T-cell (primary cell): ENCODE measurements around the gene SLC39A11. TPM values are rescaled to one million over a fixed set of nuclear protein-coding genes. Genes with fewer than 3 reads are reported as not detected.

Experiments
- ATAC-seq, 4 experiments: fragments of 200-7000 bp in 3 of 4; fragments of 150-1000 bp in 1 of 4; cut with Tn5 transposase; replicated peaks in 1 of 4; 1 replicate in 3 of 4; 2 replicates in 1 of 4; pipeline ENCODE4 v1.10.0; 2021; ENCODE audit warnings: moderate library complexity in 3 of 4, mild to moderate bottlenecking in 2 of 4, moderate number of reproducible peaks in 1 of 4
- CTCF ChIA-PET, 2 donors: fragments of 300-600 bp; sonication (Branson Sonifier 250); formaldehyde crosslinking; loops; one replicate each; lab custom pipeline; 2022; ENCODE audit warnings: antibody characterized with exemption in 2 of 2; lab: Charles Lee
- POLR2A ChIA-PET, 2 donors: fragments of 300-600 bp; sonication (Branson Sonifier 250); formaldehyde crosslinking; loops; one replicate each; lab custom pipeline; 2022; ENCODE audit warnings: antibody characterized with exemption in 2 of 2; lab: Charles Lee
- DNase-seq, 35 experiments: peaks; one replicate each; pipeline versions ENCODE4 v3.0.0 to v3.0.0-alpha.2; 2013 to 2023
- H3K27ac ChIP-seq: one replicate; pipeline ENCODE4 v1.5.1; 2013; ENCODE audit warnings: low read length
- H3K27me3 ChIP-seq, 2 experiments: replicated peaks in 1 of 2; 1 replicate in 1 of 2; 2 replicates in 1 of 2; pipeline versions ENCODE4 v1.6.1 to v1.7.0; 2013; ENCODE audit warnings: low read length in 1 of 2, mixed read lengths in 1 of 2; ENCODE audit not compliant: control insufficient read depth in 2 of 2, insufficient read depth in 2 of 2; ENCODE audit errors: extremely low read depth in 1 of 2
- H3K36me3 ChIP-seq, 2 donors: 1 replicate in 1 of 2; 2 replicates in 1 of 2; pipeline versions ENCODE4 v1.6.1 to v1.7.0; 2013; ENCODE audit warnings: low read length in 1 of 2; ENCODE audit not compliant: control insufficient read depth in 2 of 2, insufficient read depth in 1 of 2; ENCODE audit errors: extremely low read depth in 1 of 2
- H3K4me1 ChIP-seq, 2 experiments: 1 replicate in 1 of 2; 2 replicates in 1 of 2; pipeline versions ENCODE4 v1.6.1 to v1.7.0; 2013; ENCODE audit warnings: low read length in 2 of 2, mixed read lengths in 1 of 2; ENCODE audit not compliant: insufficient read depth in 2 of 2, control insufficient read depth in 1 of 2; ENCODE audit errors: extremely low read depth in 1 of 2
- H3K4me3 ChIP-seq, 2 donors: 1 replicate in 1 of 2; 2 replicates in 1 of 2; pipeline versions ENCODE4 v1.5.1 to v1.7.0; 2013; ENCODE audit warnings: mild to moderate bottlenecking in 2 of 2, low read length in 1 of 2, moderate library complexity in 1 of 2; ENCODE audit not compliant: control insufficient read depth in 1 of 2; ENCODE audit errors: extremely low read depth in 1 of 2
- H3K9me3 ChIP-seq: 2 replicates; pipeline ENCODE4 v1.7.0; 2013
- H3K27ac Mint-ChIP-seq, 2 donors: one replicate each; pipeline ENCODE4 v1.8.0; 2020 to 2021; ENCODE audit warnings: mild to moderate bottlenecking in 2 of 2, mixed read lengths in 2 of 2
- H3K27me3 Mint-ChIP-seq, 2 donors: one replicate each; pipeline ENCODE4 v1.8.0; 2021 to 2022; ENCODE audit warnings: mixed read lengths in 2 of 2
- H3K36me3 Mint-ChIP-seq: one replicate; pipeline ENCODE4 v1.8.0; 2021; ENCODE audit warnings: mixed read lengths
- H3K4me1 Mint-ChIP-seq, 3 donors: one replicate each; pipeline ENCODE4 v1.8.0; 2020 to 2022; ENCODE audit warnings: mixed read lengths in 3 of 3, mild to moderate bottlenecking in 1 of 3
- H3K4me3 Mint-ChIP-seq, 3 donors: one replicate each; pipeline ENCODE4 v1.8.0; 2020 to 2022; ENCODE audit warnings: mild to moderate bottlenecking in 3 of 3, mixed read lengths in 3 of 3, moderate library complexity in 3 of 3
- H3K9me3 Mint-ChIP-seq, 3 donors: one replicate each; pipeline ENCODE4 v1.8.0; 2020 to 2022; ENCODE audit warnings: mixed read lengths in 3 of 3
- WGBS: methylation state at CpG from one replicate; pipeline ENCODE4 v1.1.5; 2013; ENCODE audit warnings: missing lambda C conversion rate; ENCODE audit not compliant: insufficient coverage; 5-methylcytosine and 5-hydroxymethylcytosine counted together
- total RNA-seq, 35 experiments: library from RNA in 6 of 35; stranded (reverse) in 6 of 35; fragments of 120-200 nt in 1 of 35; gene quantifications; one replicate each; pipeline versions ENCODE4 v1.2.1 to v1.2.4 and lab custom pipeline; 2013 to 2026

The SLC39A11 gene
- total RNA-seq, 5 donors from 2014 or later (not counting 1 experiment from before 2014, with no cell fraction given) = 18.6 to 27.1 (median 23.4) TPM

DNA sequence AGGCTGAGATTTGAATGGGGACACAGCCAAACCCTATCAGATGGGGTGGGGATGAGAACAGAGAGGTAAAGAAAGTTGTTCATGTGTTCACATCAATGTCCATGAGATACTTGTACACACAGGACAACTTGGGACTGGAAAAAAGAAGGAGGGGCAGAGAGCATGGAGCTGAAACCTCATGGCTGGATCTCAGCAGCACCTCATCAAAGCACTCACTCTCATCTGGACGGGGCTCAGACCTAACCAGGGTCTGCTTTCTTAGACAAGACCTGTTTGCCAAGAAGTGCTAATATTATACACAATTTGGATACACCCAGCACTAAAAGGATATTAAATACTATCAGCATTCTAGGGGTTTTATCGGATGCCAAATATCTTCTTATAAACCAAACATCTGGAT is 399.8 kb downstream of the SLC39A11 start:
- ChIA-PET POLR2A (no interaction called here), CTCF (interaction anchor here in 1 of 2 donors (0.6 kb wide), 1 partner anchor 300 kb away, joined by 4 read pairs; no protein-coding TSS in a partner anchor)
- Mint-ChIP-seq H3K27me3 (no peaks in the 10 kb centered on the region), H3K27ac (no peak overlapping the region), H3K4me3 (no peak overlapping the region), H3K4me1 (no peaks in the 10 kb centered on the region), H3K36me3 (peaks cover 10% of the 10 kb centered on the region), H3K9me3 (no peaks in the 10 kb centered on the region)
- H3K27ac ChIP-seq = no peak overlapping the region
- H3K9me3 ChIP-seq = no peaks in the 10 kb centered on the region
- no peaks in the 10 kb centered on the region for H3K36me3 ChIP-seq
- ATAC-seq = no peak
- no peak overlapping the region for H3K4me3 ChIP-seq
- H3K27me3 ChIP-seq = no peaks in the 10 kb centered on the region
- no peak for DNase-seq
- H3K4me1 ChIP-seq = no peaks in the 10 kb centered on the region
- WGBS = 80% methylated on average over 1 of the region's 2 CpGs

DNA sequence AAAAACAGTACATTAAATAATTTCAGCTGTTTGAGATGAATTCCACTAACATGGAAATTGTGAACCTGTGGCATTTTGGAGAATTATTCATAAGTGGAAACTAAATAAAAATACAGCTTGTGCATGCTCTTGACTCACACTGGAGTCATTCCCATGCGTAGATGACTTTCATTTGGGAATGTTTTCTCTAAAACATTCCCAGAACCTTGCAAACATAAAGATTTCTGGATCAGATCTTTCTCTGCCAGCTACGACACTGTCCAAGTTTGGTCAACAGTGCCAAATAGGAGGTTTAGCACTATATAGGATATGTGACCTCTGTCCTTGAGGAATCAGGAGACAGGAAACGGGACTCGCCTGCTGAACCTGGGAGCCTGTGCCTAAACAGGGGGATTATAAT is 400.9 kb downstream of the SLC39A11 start:
- H3K36me3 Mint-ChIP-seq = peaks cover 10% of the 10 kb centered on the region
- no peaks in the 10 kb centered on the region for H3K9me3 ChIP-seq
- POLR2A ChIA-PET = no interaction called here
- no peaks in the 10 kb centered on the region for H3K4me1 Mint-ChIP-seq
- ATAC-seq (no peak), DNase-seq (no peak)
- WGBS = no CpG with 5 or more reads among the region's 4 CpGs
- CTCF ChIA-PET = no interaction called here
- H3K4me3 ChIP-seq = no peak overlapping the region
- no peaks in the 10 kb centered on the region for H3K4me1 ChIP-seq
- H3K27me3 ChIP-seq = no peaks in the 10 kb centered on the region
- H3K27ac Mint-ChIP-seq = no peak overlapping the region
- H3K36me3 ChIP-seq = no peaks in the 10 kb centered on the region
- H3K4me3 Mint-ChIP-seq = no peak overlapping the region
- no peaks in the 10 kb centered on the region for H3K27me3 Mint-ChIP-seq
- no peak overlapping the region for H3K27ac ChIP-seq
- no peaks in the 10 kb centered on the region for H3K9me3 Mint-ChIP-seq

GRCh38 chr17:72691017-72691416 is 401.5 kb downstream of the SLC39A11 start:
- CTCF ChIA-PET = no interaction called here
- no peaks in the 10 kb centered on the region for H3K9me3 ChIP-seq
- H3K4me3 Mint-ChIP-seq = no peak overlapping the region

GRCh38 chr17:72687886-72688285 is 404.6 kb downstream of the SLC39A11 start:
- no peak overlapping the region for H3K27ac ChIP-seq
- H3K4me1 ChIP-seq = no peaks in the 10 kb centered on the region
- Mint-ChIP-seq H3K4me3 (no peak overlapping the region), H3K27me3 (no peaks in the 10 kb centered on the region), H3K9me3 (no peaks in the 10 kb centered on the region), H3K36me3 (peaks cover 10% of the 10 kb centered on the region), H3K4me1 (no peaks in the 10 kb centered on the region), H3K27ac (no peak overlapping the region)
- no peaks in the 10 kb centered on the region for H3K9me3 ChIP-seq
- ChIA-PET CTCF (no interaction called here), POLR2A (no interaction called here)
- no peaks in the 10 kb centered on the region for H3K36me3 ChIP-seq
- no peak for ATAC-seq
- no peak overlapping the region for H3K4me3 ChIP-seq
- WGBS = 50% methylated on average over 7 of the region's 7 CpGs
- no peak for DNase-seq
- H3K27me3 ChIP-seq = no peaks in the 10 kb centered on the region

More at GRCh38 chr17:72691017-72691416, 401.5 kb downstream of the SLC39A11 start:
- no CpG with 5 or more reads among the region's 3 CpGs for WGBS
- H3K27me3 ChIP-seq = no peaks in the 10 kb centered on the region
- Mint-ChIP-seq H3K27ac (no peak overlapping the region), H3K36me3 (peaks cover 10% of the 10 kb centered on the region), H3K4me1 (no peaks in the 10 kb centered on the region), H3K9me3 (no peaks in the 10 kb centered on the region), H3K27me3 (no peaks in the 10 kb centered on the region)
- H3K4me1 ChIP-seq = no peaks in the 10 kb centered on the region
- no peaks in the 10 kb centered on the region for H3K36me3 ChIP-seq
- H3K4me3 ChIP-seq = no peak overlapping the region
- H3K27ac ChIP-seq = no peak overlapping the region
- DNase-seq (no peak), ATAC-seq (no peak)
- POLR2A ChIA-PET = no interaction called here

DNA sequence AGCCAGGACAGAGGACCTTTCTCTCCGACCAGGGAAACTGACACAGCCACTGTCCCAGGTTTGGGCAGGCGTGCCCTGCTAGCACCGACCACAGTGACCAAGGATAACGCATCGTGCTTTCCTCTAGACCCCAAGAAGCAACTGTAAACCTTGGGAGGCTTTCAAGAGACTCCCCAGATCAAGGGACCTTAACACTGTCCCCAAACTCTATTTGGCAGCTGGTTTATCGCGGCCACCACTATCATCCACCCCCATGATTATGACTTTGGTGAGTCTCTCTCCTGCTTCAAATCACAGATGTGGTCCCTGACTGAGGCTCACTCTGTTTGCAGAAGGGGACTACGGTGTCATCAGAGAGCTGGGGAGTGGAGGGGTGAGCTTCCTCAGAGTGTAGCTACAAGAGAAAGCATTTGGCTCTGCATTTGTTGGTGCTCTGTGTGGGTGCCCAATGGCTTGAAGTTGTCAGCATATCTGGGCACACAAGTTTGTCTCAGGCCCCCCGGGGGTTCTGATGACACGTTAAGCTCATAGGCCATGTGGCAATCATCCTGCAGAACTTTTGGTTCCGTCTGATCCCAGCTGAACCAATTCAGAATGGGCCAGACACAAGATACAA is 408.0 kb downstream of the SLC39A11 start:
- WGBS = 89% methylated on average over 8 of the region's 11 CpGs
- H3K36me3 ChIP-seq = no peaks in the 10 kb centered on the region
- no peaks in the 10 kb centered on the region for H3K4me1 ChIP-seq
- ChIA-PET POLR2A (no interaction called here), CTCF (no interaction called here)
- Mint-ChIP-seq H3K4me3 (no peak overlapping the region), H3K27me3 (no peaks in the 10 kb centered on the region), H3K9me3 (peaks cover 0 to 4% (median 0%) of the 10 kb centered on the region in 3 donors), H3K27ac (no peak overlapping the region), H3K36me3 (peaks cover 4% of the 10 kb centered on the region), H3K4me1 (no peaks in the 10 kb centered on the region)
- H3K27ac ChIP-seq = no peak overlapping the region
- no peak for DNase-seq
- no peaks in the 10 kb centered on the region for H3K27me3 ChIP-seq
- no peaks in the 10 kb centered on the region for H3K9me3 ChIP-seq
- H3K4me3 ChIP-seq = no peak overlapping the region
- no peak for ATAC-seq

- Mint-ChIP-seq H3K4me1 (no peaks in the 10 kb centered on the region), H3K36me3 (peaks cover 7% of the 10 kb centered on the region), H3K27ac (no peak overlapping the region), H3K4me3 (no peak overlapping the region), H3K27me3 (no peaks in the 10 kb centered on the region), H3K9me3 (peaks cover 0 to 6% (median 2%) of the 10 kb centered on the region in 3 donors)
- Histone ChIP-seq H3K4me1 (no peaks in the 10 kb centered on the region), H3K4me3 (no peak overlapping the region), H3K27ac (no peak overlapping the region), H3K27me3 (no peaks in the 10 kb centered on the region), H3K36me3 (no peaks in the 10 kb centered on the region), H3K9me3 (no peaks in the 10 kb centered on the region)
- ChIA-PET POLR2A (no interaction called here), CTCF (no interaction called here)
- WGBS = 90% methylated on average over 9 of the region's 10 CpGs
- no peak for ATAC-seq
- no peak for DNase-seq
Observed at GRCh38 chr17:72683506-72684404, 408.7 kb downstream of the SLC39A11 start.
